Astrocyte (in vitro differentiated cells and primary cell): ENCODE data around the gene PFKFB2.

Source experiments
- EZH2 ChIP-seq: IDR thresholded peaks from 2 replicates; pipeline ENCODE4 v1.6.1; 2012; ENCODE audit warnings: mild to moderate bottlenecking, low read length, inconsistent platforms; ENCODE audit not compliant: insufficient read depth
- TF ChIP-seq, protein P1 (sequence below): IDR thresholded peaks from 2 replicates; pipeline ENCODE4 v1.5.1; 2011; ENCODE audit warnings: low read depth, mild to moderate bottlenecking, inconsistent platforms, low read length, moderate library complexity; ENCODE audit not compliant: insufficient read depth

DNA sequence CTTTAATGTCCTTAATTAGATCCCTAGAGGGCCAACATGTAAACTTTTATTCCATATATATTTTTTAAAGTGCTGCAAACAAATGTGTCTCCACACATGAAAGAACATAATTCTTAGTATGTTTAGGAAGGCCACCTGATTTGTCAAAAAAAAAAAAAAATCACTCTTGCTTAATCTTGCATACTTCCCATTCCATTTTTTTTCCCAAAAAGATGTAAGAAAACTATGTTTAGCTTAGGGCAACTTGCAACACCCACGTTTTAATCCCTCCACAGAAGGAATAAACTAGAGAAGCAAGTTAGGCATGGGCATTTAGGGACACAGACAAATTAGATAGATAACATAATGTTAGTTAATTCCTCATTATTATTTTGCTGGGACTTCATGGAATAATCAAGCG lies 7.6 kb upstream of the PFKFB2 start:
- TF ChIP-seq, protein P1, sequence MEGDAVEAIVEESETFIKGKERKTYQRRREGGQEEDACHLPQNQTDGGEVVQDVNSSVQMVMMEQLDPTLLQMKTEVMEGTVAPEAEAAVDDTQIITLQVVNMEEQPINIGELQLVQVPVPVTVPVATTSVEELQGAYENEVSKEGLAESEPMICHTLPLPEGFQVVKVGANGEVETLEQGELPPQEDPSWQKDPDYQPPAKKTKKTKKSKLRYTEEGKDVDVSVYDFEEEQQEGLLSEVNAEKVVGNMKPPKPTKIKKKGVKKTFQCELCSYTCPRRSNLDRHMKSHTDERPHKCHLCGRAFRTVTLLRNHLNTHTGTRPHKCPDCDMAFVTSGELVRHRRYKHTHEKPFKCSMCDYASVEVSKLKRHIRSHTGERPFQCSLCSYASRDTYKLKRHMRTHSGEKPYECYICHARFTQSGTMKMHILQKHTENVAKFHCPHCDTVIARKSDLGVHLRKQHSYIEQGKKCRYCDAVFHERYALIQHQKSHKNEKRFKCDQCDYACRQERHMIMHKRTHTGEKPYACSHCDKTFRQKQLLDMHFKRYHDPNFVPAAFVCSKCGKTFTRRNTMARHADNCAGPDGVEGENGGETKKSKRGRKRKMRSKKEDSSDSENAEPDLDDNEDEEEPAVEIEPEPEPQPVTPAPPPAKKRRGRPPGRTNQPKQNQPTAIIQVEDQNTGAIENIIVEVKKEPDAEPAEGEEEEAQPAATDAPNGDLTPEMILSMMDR, result no peak
- TF ChIP-seq EZH2, result no peak
